ENCODE results near the gene FAM199X.
"Not testable (repeated sequence)": the region's sequence is repeated elsewhere in the genome, so short reads cannot be mapped to it uniquely, and the experiment has no call there.

The FAM199X gene

DNA sequence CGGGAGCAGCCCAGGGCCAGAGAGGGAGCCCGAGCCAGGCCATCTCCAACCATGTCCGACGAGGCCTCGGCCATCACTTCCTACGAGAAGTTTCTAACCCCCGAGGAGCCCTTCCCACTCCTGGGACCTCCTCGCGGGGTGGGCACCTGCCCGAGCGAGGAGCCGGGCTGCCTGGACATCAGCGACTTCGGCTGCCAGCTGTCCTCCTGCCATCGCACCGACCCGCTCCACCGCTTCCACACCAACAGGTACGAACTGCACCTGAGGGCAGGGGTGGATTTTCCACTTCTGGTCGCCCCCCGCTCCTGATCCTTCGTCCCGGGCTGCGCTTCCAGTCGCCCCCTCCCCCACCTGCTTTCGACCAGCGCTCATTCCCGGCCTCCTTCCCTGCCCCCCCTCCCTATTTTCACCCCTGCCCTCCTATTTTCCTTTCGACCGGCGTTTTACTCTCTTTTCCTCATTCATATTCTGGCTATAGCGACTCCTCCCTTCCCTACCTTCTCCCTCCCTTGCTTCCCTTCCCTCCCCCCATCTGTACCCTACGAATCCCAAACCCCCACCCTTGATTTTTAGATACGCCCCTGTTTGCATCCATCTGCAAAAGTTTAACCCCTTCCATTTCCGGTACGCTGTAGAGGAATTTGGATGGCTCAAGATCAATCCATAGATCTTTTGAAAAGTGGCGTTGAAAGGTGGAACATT, 633 bp downstream of the FAM199X start:
- Mint-ChIP-seq H3K4me3 (peak overlapping the region; percentile 79), H3K36me3 (ENCODE audit: low read depth) (peaks cover 7% of the 10 kb centered on the region), H3K9me3 (no peaks in the 10 kb centered on the region), H3K27me3 (ENCODE audit: low read depth) (no peaks in the 10 kb centered on the region), H3K4me1 (ENCODE audit: low read depth) (peaks cover 27% of the 10 kb centered on the region), H3K27ac (peak overlapping the region; percentile 20)

DNA sequence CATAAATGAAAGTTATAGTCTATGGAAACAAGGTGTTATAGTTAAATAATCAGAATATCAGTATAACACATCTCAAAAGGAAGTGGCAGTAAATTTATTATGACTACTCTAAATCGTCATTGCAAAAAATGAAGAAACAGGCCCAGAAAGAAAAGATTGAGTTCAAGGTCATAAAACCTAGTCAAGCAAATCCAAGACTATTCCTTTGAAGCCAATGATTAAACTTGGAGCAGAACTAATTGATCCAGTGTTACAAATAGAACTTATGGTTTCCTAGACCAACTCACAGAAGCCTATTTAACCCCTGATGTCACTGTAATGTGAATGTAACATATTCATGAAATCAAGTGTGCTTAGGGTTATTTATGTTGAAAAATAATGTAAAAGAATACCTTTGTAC, 1.9 kb downstream of the FAM199X start:
- Mint-ChIP-seq H3K4me1 (ENCODE audit: low read depth) (peaks cover 27% of the 10 kb centered on the region), H3K27me3 (ENCODE audit: low read depth) (no peaks in the 10 kb centered on the region), H3K36me3 (ENCODE audit: low read depth) (peaks cover 7% of the 10 kb centered on the region), H3K9me3 (no peaks in the 10 kb centered on the region), H3K4me3 (peak overlapping the region; percentile 79), H3K27ac (no peak overlapping the region)

DNA sequence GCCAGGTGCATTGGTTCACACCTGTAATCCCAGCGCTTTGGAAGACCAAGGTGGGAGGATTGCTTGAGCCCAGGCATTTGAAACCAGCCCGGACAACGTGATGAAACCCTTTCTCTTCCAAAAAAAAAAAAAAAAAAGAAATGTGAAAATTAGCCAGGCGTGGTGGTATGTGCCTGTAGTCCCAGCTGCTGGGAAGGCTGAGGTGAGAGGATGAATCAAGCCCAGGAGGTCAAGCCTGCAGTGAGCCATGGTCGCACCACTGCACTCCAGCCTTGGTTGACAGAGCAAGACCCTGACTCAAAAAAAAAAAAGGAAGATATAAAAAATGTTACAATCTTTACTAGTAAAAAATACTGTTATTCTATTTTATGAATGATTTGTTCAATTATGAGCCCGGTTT, 5.9 kb downstream of the FAM199X start:
- Mint-ChIP-seq H3K27me3 (ENCODE audit: low read depth) (no peaks in the 10 kb centered on the region), H3K27ac (no peak overlapping the region), H3K4me3 (no peak overlapping the region), H3K36me3 (ENCODE audit: low read depth) (peaks cover 10% of the 10 kb centered on the region), H3K9me3 (no peaks in the 10 kb centered on the region), H3K4me1 (ENCODE audit: low read depth) (peaks cover 21% of the 10 kb centered on the region)

DNA sequence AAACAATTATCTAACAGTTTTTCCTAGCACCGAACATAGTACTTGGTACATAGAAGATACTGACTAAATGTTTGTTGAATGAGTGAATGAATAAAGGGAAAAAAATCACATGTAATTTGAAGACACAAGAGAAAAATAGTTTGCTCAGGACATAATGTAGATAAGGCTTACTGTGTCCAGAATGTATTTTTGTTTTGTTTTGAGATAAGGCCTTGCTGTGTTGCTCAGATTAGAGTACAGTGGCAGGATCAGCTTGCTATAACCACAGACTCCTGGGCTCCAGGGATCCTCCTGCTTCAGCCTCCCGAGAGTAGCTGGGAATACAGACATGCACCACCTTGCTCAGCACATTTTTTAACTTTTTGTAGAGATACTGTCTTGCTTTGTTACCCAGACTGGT, 6.5 kb downstream of the FAM199X start:
- no peak overlapping the region for H3K4me3 Mint-ChIP-seq
- H3K4me1 Mint-ChIP-seq (ENCODE audit: low read depth): peaks cover 16% of the 10 kb centered on the region
- peaks cover 11% of the 10 kb centered on the region for H3K36me3 Mint-ChIP-seq (ENCODE audit: low read depth)

DNA sequence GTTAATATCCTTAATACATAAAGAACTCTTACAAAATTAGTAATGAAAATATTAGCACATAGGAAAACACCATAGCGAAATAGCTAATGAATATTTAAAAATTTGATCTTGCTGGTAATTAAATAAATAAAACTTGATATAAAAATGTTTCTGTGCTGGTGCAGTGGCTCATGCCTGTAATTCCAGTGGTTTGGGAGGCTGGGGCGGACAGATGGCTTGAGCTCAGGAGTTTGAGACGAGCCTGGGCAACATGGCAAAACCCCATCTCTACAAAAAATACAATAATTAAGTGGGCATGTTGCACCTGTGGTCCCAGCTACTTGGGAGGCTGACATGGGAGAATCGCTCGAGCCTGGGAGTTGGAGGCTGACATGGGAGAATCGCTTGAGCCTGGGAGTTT, 7.6 kb downstream of the FAM199X start:
- H3K27ac Mint-ChIP-seq: no peak overlapping the region
- H3K9me3 Mint-ChIP-seq: no peaks in the 10 kb centered on the region
- peaks cover 11% of the 10 kb centered on the region for H3K36me3 Mint-ChIP-seq (ENCODE audit: low read depth)
- no peaks in the 10 kb centered on the region for H3K27me3 Mint-ChIP-seq (ENCODE audit: low read depth)
- no peak overlapping the region for H3K4me3 Mint-ChIP-seq
- peaks cover 10% of the 10 kb centered on the region for H3K4me1 Mint-ChIP-seq (ENCODE audit: low read depth)

More for the DNA sequence above, 6.5 kb downstream of the FAM199X start:
- H3K27ac Mint-ChIP-seq: no peak overlapping the region
- H3K27me3 Mint-ChIP-seq (ENCODE audit: low read depth): no peaks in the 10 kb centered on the region
- H3K9me3 Mint-ChIP-seq: no peaks in the 10 kb centered on the region

DNA sequence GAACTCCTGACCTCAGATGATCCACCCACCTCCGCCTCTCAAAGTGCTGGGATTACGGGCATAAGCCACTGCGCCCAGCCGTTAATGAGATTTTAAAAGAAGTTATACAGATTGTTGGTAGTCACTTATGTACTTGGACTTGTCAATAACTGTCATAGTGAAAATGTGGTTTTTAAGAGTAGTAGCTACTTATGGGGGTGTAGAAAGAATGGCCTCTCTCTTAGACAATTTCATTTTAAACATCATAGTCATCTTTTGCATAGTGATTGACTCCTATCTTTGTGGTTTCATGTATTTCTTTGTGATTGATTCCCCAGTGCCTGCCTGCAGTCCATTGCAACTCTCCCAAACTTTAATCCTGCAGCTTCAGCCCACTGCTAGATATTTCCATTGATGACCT, 17.4 kb downstream of the FAM199X start:
- no peaks in the 10 kb centered on the region for H3K27me3 Mint-ChIP-seq (ENCODE audit: low read depth)
- no peak overlapping the region for H3K27ac Mint-ChIP-seq
- H3K4me1 Mint-ChIP-seq (ENCODE audit: low read depth): no peaks in the 10 kb centered on the region
- no peak overlapping the region for H3K4me3 Mint-ChIP-seq
- no peaks in the 10 kb centered on the region for H3K9me3 Mint-ChIP-seq
- peaks cover 12% of the 10 kb centered on the region for H3K36me3 Mint-ChIP-seq (ENCODE audit: low read depth)

DNA sequence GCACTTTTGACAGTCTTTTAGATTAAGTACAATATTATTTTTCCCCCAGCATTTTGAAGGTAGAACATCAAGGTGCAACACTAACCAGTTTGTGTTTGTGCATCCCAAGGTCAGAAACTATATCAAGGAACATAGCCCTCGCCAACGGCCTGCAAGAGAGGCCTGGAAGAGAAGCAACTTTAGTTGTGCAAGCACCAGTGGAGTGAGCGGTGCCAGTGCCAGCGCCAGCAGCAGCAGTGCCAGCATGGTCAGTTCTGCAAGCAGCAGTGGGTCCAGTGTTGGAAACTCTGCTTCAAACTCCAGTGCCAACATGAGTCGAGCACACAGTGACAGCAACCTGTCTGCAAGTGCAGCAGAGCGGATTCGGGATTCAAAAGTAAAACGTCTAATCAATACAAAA, 21.7 kb downstream of the FAM199X start:
- no peaks in the 10 kb centered on the region for H3K27me3 Mint-ChIP-seq (ENCODE audit: low read depth)
- H3K4me1 Mint-ChIP-seq (ENCODE audit: low read depth): no peaks in the 10 kb centered on the region
- H3K36me3 Mint-ChIP-seq (ENCODE audit: low read depth): peaks cover 7% of the 10 kb centered on the region
- no peak overlapping the region for H3K4me3 Mint-ChIP-seq
- H3K9me3 Mint-ChIP-seq: no peaks in the 10 kb centered on the region
- H3K27ac Mint-ChIP-seq: no peak overlapping the region

DNA sequence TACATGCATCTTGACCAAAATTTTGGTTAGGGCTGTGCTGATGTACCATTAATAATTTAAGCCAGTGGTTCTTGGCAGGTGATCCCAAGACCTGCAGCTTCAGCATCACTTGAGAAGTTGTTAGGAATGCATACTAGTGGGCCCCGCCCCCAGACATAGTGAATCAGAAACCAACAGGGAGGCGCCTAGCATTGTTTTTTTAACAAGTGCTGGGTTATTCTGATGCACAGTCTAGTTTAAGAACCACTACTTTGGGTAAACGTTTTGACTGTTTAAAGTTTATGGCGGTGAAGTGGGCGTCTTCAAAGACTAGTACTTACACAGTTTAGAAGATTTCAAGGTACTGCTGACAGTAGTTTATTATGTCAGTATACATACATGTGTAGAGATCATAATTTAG, 23.6 kb downstream of the FAM199X start:
- Mint-ChIP-seq H3K27ac (no peak overlapping the region), H3K4me1 (ENCODE audit: low read depth) (no peaks in the 10 kb centered on the region), H3K9me3 (no peaks in the 10 kb centered on the region), H3K36me3 (ENCODE audit: low read depth) (peaks cover 7% of the 10 kb centered on the region), H3K4me3 (no peak overlapping the region), H3K27me3 (ENCODE audit: low read depth) (no peaks in the 10 kb centered on the region)

DNA sequence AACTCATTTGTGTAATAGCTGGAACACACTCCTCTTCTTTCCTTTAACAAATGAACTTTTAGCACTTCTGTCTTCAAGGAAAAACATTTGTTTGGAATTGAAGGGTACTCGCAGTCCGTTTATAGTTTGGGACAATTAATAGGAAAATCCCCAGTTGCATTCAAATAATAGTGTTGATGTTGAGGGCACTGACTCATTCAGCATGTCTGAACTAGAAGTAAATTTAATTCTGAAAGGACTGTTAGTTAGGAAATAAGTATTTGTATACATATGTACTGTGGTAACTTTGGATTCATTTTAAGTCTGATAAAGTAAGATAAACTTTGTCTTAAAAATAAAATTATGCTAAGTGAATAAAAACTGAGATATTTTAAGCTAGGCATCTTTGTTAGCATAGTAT, 27.2 kb downstream of the FAM199X start:
- H3K27ac Mint-ChIP-seq: no peak overlapping the region
- H3K4me3 Mint-ChIP-seq: no peak overlapping the region
- no peaks in the 10 kb centered on the region for H3K27me3 Mint-ChIP-seq (ENCODE audit: low read depth)
- H3K9me3 Mint-ChIP-seq: no peaks in the 10 kb centered on the region
- H3K36me3 Mint-ChIP-seq (ENCODE audit: low read depth): peaks cover 4% of the 10 kb centered on the region
- H3K4me1 Mint-ChIP-seq (ENCODE audit: low read depth): no peaks in the 10 kb centered on the region

DNA sequence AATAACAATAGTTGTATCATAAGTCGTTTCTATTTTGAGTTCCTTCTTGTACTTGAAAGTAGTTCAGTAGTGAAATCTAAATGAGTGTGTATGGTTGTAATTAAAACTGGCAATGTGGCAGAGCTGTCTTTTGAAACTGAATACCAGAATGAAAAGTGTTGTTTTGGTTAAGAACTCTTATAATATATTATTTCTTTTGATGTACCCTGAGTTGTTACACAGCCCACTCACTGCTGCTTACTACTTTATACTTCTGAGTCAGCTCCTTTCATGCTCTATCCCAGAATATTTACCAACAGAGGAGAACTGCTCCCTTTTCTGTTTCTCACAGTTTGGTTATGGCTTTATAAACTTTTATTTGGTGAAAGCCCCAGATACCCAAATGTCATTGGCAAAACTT, 28.8 kb downstream of the FAM199X start:
- no peak overlapping the region for H3K4me3 Mint-ChIP-seq
- H3K4me1 Mint-ChIP-seq (ENCODE audit: low read depth): no peaks in the 10 kb centered on the region

DNA sequence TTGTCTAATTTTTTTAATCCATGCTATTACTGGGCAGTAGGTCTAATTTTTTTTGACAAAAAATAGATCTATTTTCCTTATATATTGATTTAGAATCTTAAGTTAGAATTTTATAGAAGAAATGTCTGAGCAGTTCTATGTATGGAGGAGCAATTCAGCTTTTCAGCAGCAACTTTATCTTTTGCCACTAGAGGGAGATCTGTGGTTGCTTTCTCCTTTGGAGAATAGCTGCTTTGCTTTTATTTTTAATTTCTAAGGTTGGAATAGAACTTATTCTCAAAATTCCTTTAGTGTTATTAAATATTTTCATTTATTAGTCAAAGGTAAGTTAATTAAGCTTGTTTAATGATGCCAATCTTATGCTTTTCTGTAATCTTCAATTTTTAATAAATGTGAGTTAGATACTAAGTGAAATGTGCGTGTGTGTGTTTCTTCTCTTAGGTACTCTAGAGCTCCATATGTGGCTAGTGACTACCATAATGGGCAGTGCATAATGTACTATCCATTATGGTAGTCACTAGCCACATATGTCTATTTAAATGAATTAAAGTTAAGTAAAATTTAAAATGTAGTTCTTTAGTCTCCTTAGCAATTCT, 29.3 kb downstream of the FAM199X start:
- H3K9me3 Mint-ChIP-seq: no peaks in the 10 kb centered on the region
- H3K4me1 Mint-ChIP-seq (ENCODE audit: low read depth): no peaks in the 10 kb centered on the region
- peaks cover 2% of the 10 kb centered on the region for H3K36me3 Mint-ChIP-seq (ENCODE audit: low read depth)

More for the DNA sequence above, 28.8 kb downstream of the FAM199X start:
- H3K27me3 Mint-ChIP-seq (ENCODE audit: low read depth): no peaks in the 10 kb centered on the region
- H3K9me3 Mint-ChIP-seq: no peaks in the 10 kb centered on the region
- no peak overlapping the region for H3K27ac Mint-ChIP-seq
- H3K36me3 Mint-ChIP-seq (ENCODE audit: low read depth): peaks cover 2% of the 10 kb centered on the region

DNA sequence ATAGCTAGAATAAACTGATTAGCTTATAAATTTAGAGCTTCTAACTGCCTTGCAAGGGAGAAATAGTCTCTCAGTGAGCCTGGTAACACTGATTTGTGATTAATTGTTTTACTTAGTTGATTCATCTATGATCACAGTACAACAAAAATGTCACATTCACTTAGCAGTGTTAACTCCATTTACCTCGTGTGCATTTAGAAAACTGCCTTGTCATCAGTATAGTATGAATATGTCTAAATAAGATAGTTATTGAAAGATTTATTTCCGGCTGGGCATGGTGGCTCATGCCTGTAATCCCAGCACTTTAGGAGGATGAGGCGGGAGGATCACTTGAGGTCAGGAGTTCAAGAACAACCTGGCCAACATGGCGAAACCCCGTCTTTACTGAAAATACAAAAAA, 39.3 kb downstream of the FAM199X start:
- H3K4me1 Mint-ChIP-seq (ENCODE audit: low read depth): no peaks in the 10 kb centered on the region

More for the DNA sequence above, 29.3 kb downstream of the FAM199X start:
- no peak overlapping the region for H3K4me3 Mint-ChIP-seq
- no peak overlapping the region for H3K27ac Mint-ChIP-seq
- no peaks in the 10 kb centered on the region for H3K27me3 Mint-ChIP-seq (ENCODE audit: low read depth)

DNA sequence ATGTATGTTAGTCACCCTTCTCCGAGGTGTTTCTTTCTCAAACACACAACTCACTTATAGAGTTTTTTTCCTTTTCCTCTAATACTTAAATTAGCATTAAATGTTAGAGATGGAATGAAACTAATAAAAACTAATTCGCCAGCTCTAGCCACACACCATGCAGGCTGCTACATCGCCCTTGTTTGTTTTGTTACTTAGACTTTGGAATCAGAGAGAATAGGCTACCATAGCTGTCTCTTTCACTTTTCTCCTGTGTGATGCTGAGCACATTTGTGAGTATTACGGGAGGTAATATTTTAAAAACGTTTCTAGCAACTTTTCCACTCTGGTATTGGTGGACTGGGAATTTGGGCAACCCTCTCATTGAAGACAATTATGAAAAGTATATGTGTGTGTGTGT, 44.9 kb downstream of the FAM199X start:
- H3K36me3 Mint-ChIP-seq (ENCODE audit: low read depth): no peaks in the 10 kb centered on the region
- H3K9me3 Mint-ChIP-seq: no peaks in the 10 kb centered on the region
- H3K4me1 Mint-ChIP-seq (ENCODE audit: low read depth): no peaks in the 10 kb centered on the region
- H3K4me3 Mint-ChIP-seq: no peak overlapping the region
- H3K27me3 Mint-ChIP-seq (ENCODE audit: low read depth): no peaks in the 10 kb centered on the region
- H3K27ac Mint-ChIP-seq: no peak overlapping the region

More for the DNA sequence above, 39.3 kb downstream of the FAM199X start:
- Mint-ChIP-seq H3K27me3 (ENCODE audit: low read depth) (no peaks in the 10 kb centered on the region), H3K36me3 (ENCODE audit: low read depth) (no peaks in the 10 kb centered on the region), H3K4me3 (no peak overlapping the region), H3K9me3 (no peaks in the 10 kb centered on the region), H3K27ac (no peak overlapping the region)

DNA sequence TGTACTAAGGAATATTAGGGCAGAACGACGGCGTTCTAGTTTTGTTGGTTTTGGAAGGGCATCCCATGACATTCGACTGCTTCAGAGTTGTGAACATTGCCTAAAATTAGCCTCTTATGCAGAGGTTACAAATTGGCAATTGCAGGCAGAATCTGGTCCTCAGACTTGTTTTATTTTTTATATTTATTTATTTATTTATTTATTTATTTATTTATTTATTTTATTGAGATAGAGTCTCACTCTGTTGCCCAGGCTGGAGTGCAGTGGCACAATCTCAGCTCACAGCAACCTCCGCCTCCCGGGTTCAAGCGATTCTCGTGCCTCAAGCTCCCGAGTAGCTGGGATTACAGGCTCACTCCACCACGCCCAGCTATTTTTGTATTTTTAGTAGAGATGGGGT, 63.8 kb downstream of the FAM199X start:
- H3K27me3 Mint-ChIP-seq (ENCODE audit: low read depth); H3K27ac Mint-ChIP-seq; H3K4me1 Mint-ChIP-seq (ENCODE audit: low read depth); H3K36me3 Mint-ChIP-seq (ENCODE audit: low read depth); H3K4me3 Mint-ChIP-seq; H3K9me3 Mint-ChIP-seq: not testable (repeated sequence)

Data from T-helper 1 cell treated with Interleukin-12 subunit alpha and Interleukin-12 subunit beta and Interleukin-4 antibody, amounts not matched to agents 30 μg/mL and 1 μg/mL, for 36 hours (primary cell).